GM23248 (cell line): ENCODE data around the gene PCID2.

Experiments
- EZH2 ChIP-seq: fragments of 200-600 bp; sonication (generic); IDR thresholded peaks from 2 replicates; pipeline ENCODE4 v1.6.1; 2018; ENCODE audit warnings: antibody characterized with exemption, mild to moderate bottlenecking; ENCODE audit not compliant: insufficient read depth, poor library complexity, severe bottlenecking
- EZH2phosphoT487 ChIP-seq: fragments of 200-600 bp; sonication (generic); IDR thresholded peaks from 2 replicates; pipeline ENCODE4 v1.6.1; 2018; ENCODE audit warnings: antibody characterized with exemption, moderate library complexity, mild to moderate bottlenecking, low read depth; ENCODE audit not compliant: insufficient read depth

- no peak for TF ChIP-seq EZH2phosphoT487
- no peak for TF ChIP-seq EZH2
These were observed 11.7 kb upstream of the PCID2 start for GRCh38 chr13:113220141-113220598.
